ENCODE results near the gene DLGAP4. TPM values are rescaled to one million over a fixed set of nuclear protein-coding genes. Genes with fewer than 3 reads are reported as not detected.

The DLGAP4 gene
- polyA plus RNA-seq, 1 of the 3 experiments (the other 2 are of a cell fraction): 31.2 TPM

GRCh38 chr20:36435124-36435523, 129.0 kb downstream of the DLGAP4 start:
- Histone ChIP-seq H3K9me2 (no peaks in the 10 kb centered on the region), H3K9me3 (no peaks in the 10 kb centered on the region), H4K20me1 (ENCODE audit: insufficient read depth) (no peaks in the 10 kb centered on the region), H2AFZ (ENCODE audit: low read depth) (no peak overlapping the region), H3K4me1 (ENCODE audit: control insufficient read depth in 1 of 2, insufficient read depth in 2 of 2, low read depth in 1 of 2, low read length in 1 of 2) (peaks cover 0 to 4% of the 10 kb centered on the region in 2 experiments; a peak in 1 of 4 replicates), H3K9ac (no peak overlapping the region), H3F3A (replicated peaks; ENCODE audit: insufficient read depth) (no peaks in the 10 kb centered on the region), H3K4me3 (ENCODE audit: low read depth in 2 of 2, low read length in 1 of 2) (no peak overlapping the region), H3K36me3 (replicated peaks in 1 of 2; ENCODE audit: control insufficient read depth in 1 of 2, insufficient read depth in 2 of 2, low read length in 1 of 2) (no peaks in the 10 kb centered on the region), H3K79me2 (ENCODE audit: insufficient read depth) (no peaks in the 10 kb centered on the region), H3K4me2 (no peak overlapping the region), H3K27me3 (ENCODE audit: insufficient read depth) (no peaks in the 10 kb centered on the region), H3K27ac (ENCODE audit: low read depth in 2 of 2, low read length in 1 of 2) (no peak overlapping the region)
- 83% methylated on average over 5 of the region's 7 CpGs for WGBS (ENCODE audit: low lambda C conversion rate)
- ChIA-PET POLR2A (no interaction called here), CTCF (interaction anchor here (1.1 to 6.7 kb wide), 2 partner anchors 216 to 228 kb away, joined by 3 to 219 read pairs; no protein-coding TSS in a partner anchor)
- no peak for DNase-seq
- TF ChIP-seq IRF3 (IDR thresholded peaks at IDR 0.05; ENCODE audit: low read depth, low read length) (no peak), RFX5 (IDR thresholded peaks at IDR 0.05; ENCODE audit: low read length) (no peak), GABPA (IDR thresholded peaks at IDR 0.05; ENCODE audit: low read depth) (no peak), USF1 (IDR thresholded peaks at IDR 0.05; ENCODE audit: borderline replicate concordance, low read depth) (no peak), PBX3 (IDR thresholded peaks at IDR 0.05) (no peak), JUND (IDR thresholded peaks at IDR 0.05) (no peak), NFIC (IDR thresholded peaks at IDR 0.05; ENCODE audit: borderline replicate concordance) (no peak), GATA2 (CRISPR knock-in tag; IDR thresholded peaks at IDR 0.05) (no peak), RCOR1 (IDR thresholded peaks at IDR 0.05; ENCODE audit: low read length) (no peak), SIN3A (IDR thresholded peaks at IDR 0.05; ENCODE audit: borderline replicate concordance, low read depth, low read length) (no peak), CTCF (IDR thresholded peaks at IDR 0.05) (no peak), MAX (IDR thresholded peaks at IDR 0.05; ENCODE audit: low read depth) (no peak), MEF2A (IDR thresholded peaks at IDR 0.05; ENCODE audit: borderline replicate concordance, low read depth) (no peak), FOXM1 (IDR thresholded peaks at IDR 0.05; ENCODE audit: low read depth) (no peak), MXI1 (IDR thresholded peaks at IDR 0.05; ENCODE audit: low read depth, low read length) (no peak), SMC3 (IDR thresholded peaks at IDR 0.05; ENCODE audit: low read depth, low read length) (no peak), REST (IDR thresholded peaks at IDR 0.05; ENCODE audit: low read depth, low read length) (no peak), CHD2 (IDR thresholded peaks at IDR 0.05; ENCODE audit: low read length, partially characterized antibody) (no peak), ELF1 (IDR thresholded peaks at IDR 0.05) (no peak)

Measured in SK-N-SH (cell line).